ENCODE measurements around the gene DNAH5. TPM values are rescaled to one million over a fixed set of nuclear protein-coding genes. Genes with fewer than 3 reads are reported as not detected.
"Not testable (repeated sequence)": the region's sequence is repeated elsewhere in the genome, so short reads cannot be mapped to it uniquely, and the experiment has no call there.

The DNAH5 gene
- total and polyA plus RNA-seq, 2 donors (not counting 1 experiment from before 2014, with no cell fraction given): not detected

GRCh38 chr5:13804336-13804735, 140.2 kb downstream of the DNAH5 start:
- H3K27ac ChIP-seq (ENCODE audit: low read length in 2 of 2): no peak overlapping the region
- H3K79me2 ChIP-seq (ENCODE audit: control insufficient read depth, insufficient read depth, low read length): no peaks in the 10 kb centered on the region
- H3K9me3 ChIP-seq (ENCODE audit: control extremely low read depth in 1 of 3, control insufficient read depth in 2 of 3, insufficient read depth in 1 of 3, low read length in 2 of 3): peaks cover 0 to 5% (median 0%) of the 10 kb centered on the region in 3 donors
- intact Hi-C loops (cut with micrococcal nuclease): no loop called here
- Mint-ChIP-seq H3K27ac (no peak overlapping the region), H3K27me3 (no peaks in the 10 kb centered on the region), H3K4me3 (no peak overlapping the region), H3K4me1 (no peaks in the 10 kb centered on the region), H3K9me3 (ENCODE audit: insufficient read depth) (no peaks in the 10 kb centered on the region)
- ATAC-seq (ENCODE audit: low read depth): no peak
- CTCF ChIA-PET: no interaction called here
- POLR2A ChIA-PET: no interaction called here
- 94% methylated on average over 3 of the region's 5 CpGs for WGBS (ENCODE audit: insufficient coverage)
- no peaks in the 10 kb centered on the region for H3K27me3 ChIP-seq (replicated peaks in 1 of 4; ENCODE audit: control extremely low read depth in 1 of 4, control insufficient read depth in 3 of 4, insufficient read depth in 4 of 4, low read length in 3 of 4)
- H2AFZ ChIP-seq (ENCODE audit: insufficient read depth, low read depth, low read length, poor library complexity, severe bottlenecking): no peak overlapping the region
- no peaks in the 10 kb centered on the region for H3K4me1 ChIP-seq (ENCODE audit: control insufficient read depth in 2 of 2, insufficient read depth in 2 of 2, low read length in 2 of 2)
- TF ChIP-seq CTCF (IDR thresholded peaks at IDR 0.05) (no peak), EZH2 (IDR thresholded peaks at IDR 0.05; ENCODE audit: borderline replicate concordance, insufficient read depth, low read depth, low read length, poor library complexity, severe bottlenecking) (no peak)
- H3K36me3 ChIP-seq (replicated peaks in 1 of 2; ENCODE audit: control extremely low read depth in 1 of 2, control insufficient read depth in 1 of 2, extremely low read depth in 1 of 2, insufficient read depth in 2 of 2, low read length in 1 of 2): no peaks in the 10 kb centered on the region
- H4K20me1 ChIP-seq (ENCODE audit: control insufficient read depth, insufficient read depth, low read length, poor library complexity, severe bottlenecking): no peaks in the 10 kb centered on the region
- H3K4me2 ChIP-seq (replicated peaks; ENCODE audit: low read depth, low read length, poor library complexity, severe bottlenecking): no peak overlapping the region
- no peak for DNase-seq
- H3K9ac ChIP-seq (ENCODE audit: low read length): no peak overlapping the region
- H3K4me3 ChIP-seq (ENCODE audit: control extremely low read depth in 1 of 5, extremely low read depth in 1 of 5, insufficient read depth in 1 of 5, low read depth in 2 of 5, low read length in 4 of 5): no peak overlapping the region

- H3K9me3 Mint-ChIP-seq (ENCODE audit: insufficient read depth); H3K4me3 Mint-ChIP-seq; H4K20me1 ChIP-seq (ENCODE audit: control insufficient read depth, insufficient read depth, low read length, poor library complexity, severe bottlenecking); ATAC-seq (ENCODE audit: low read depth); H3K4me1 Mint-ChIP-seq; H3K4me1 ChIP-seq (ENCODE audit: control insufficient read depth in 2 of 2, insufficient read depth in 2 of 2, low read length in 2 of 2); H3K27me3 Mint-ChIP-seq; DNase-seq; H3K36me3 ChIP-seq (replicated peaks in 1 of 2; ENCODE audit: control extremely low read depth in 1 of 2, control insufficient read depth in 1 of 2, extremely low read depth in 1 of 2, insufficient read depth in 2 of 2, low read length in 1 of 2); H3K9ac ChIP-seq (ENCODE audit: low read length); H2AFZ ChIP-seq (ENCODE audit: insufficient read depth, low read depth, low read length, poor library complexity, severe bottlenecking); H3K27ac ChIP-seq (ENCODE audit: low read length in 2 of 2); H3K27ac Mint-ChIP-seq; H3K79me2 ChIP-seq (ENCODE audit: control insufficient read depth, insufficient read depth, low read length); H3K9me3 ChIP-seq (ENCODE audit: control extremely low read depth in 1 of 3, control insufficient read depth in 2 of 3, insufficient read depth in 1 of 3, low read length in 2 of 3); POLR2A ChIA-PET; H3K4me3 ChIP-seq (ENCODE audit: control extremely low read depth in 1 of 5, extremely low read depth in 1 of 5, insufficient read depth in 1 of 5, low read depth in 2 of 5, low read length in 4 of 5); H3K27me3 ChIP-seq (replicated peaks in 1 of 4; ENCODE audit: control extremely low read depth in 1 of 4, control insufficient read depth in 3 of 4, insufficient read depth in 4 of 4, low read length in 3 of 4); CTCF ChIA-PET; H3K4me2 ChIP-seq (replicated peaks; ENCODE audit: low read depth, low read length, poor library complexity, severe bottlenecking); intact Hi-C loops (cut with micrococcal nuclease): not testable (repeated sequence)
- no CpG with 5 or more reads among the region's 2 CpGs for WGBS (ENCODE audit: insufficient coverage)
Observed at GRCh38 chr5:13798569-13798968, 145.9 kb downstream of the DNAH5 start.
